Stimulated activated CD4-positive, alpha-beta T cell treated with anti-CD3 and anti-CD28 coated beads, Interleukin-15, amount 100 ng/mL, for 48 hours (primary cell): ENCODE measurements around the gene CTSD.

ENCODE experiments used
- DNase-seq, 2 donors: peaks; one replicate each; pipeline ENCODE4 v3.0.0-alpha.2; 2020; ENCODE audit warnings: low read depth in 2 of 2

CTSD gene

GRCh38 chr11:1782831-1783724, 19.4 kb upstream of the CTSD start:
- no peak for DNase-seq

- no peak for DNase-seq
Measured at GRCh38 chr11:1782031-1782590, 18.4 kb upstream of the CTSD start.

- DNase-seq: no peak
Measured at GRCh38 chr11:1781593-1781975, 17.9 kb upstream of the CTSD start.

- no peak for DNase-seq
Measured at GRCh38 chr11:1780700-1781592, 17.2 kb upstream of the CTSD start.

GRCh38 chr11:1779806-1780699, 16.3 kb upstream of the CTSD start:
- DNase-seq: no peak

- no peak for DNase-seq
Measured at GRCh38 chr11:1779034-1779805, 15.5 kb upstream of the CTSD start.

- no peak for DNase-seq
Measured at GRCh38 chr11:1778141-1778911, 14.6 kb upstream of the CTSD start.

- no peak for DNase-seq
Measured at GRCh38 chr11:1777737-1778136, 14.0 kb upstream of the CTSD start.

GRCh38 chr11:1776944-1777715, 13.4 kb upstream of the CTSD start:
- no peak for DNase-seq

- DNase-seq: no peak
Measured at GRCh38 chr11:1776331-1776851, 12.7 kb upstream of the CTSD start.

- DNase-seq: no peak
Measured at GRCh38 chr11:1774886-1775285, 11.2 kb upstream of the CTSD start.

GRCh38 chr11:1773994-1774550, 10.3 kb upstream of the CTSD start:
- no peak for DNase-seq

- no peak for DNase-seq
Measured at GRCh38 chr11:1773131-1773993, 9.6 kb upstream of the CTSD start.

- DNase-seq: peak; percentile 43 to 50
Measured at GRCh38 chr11:1772270-1773130, 8.8 kb upstream of the CTSD start.

- no peak for DNase-seq
Measured at GRCh38 chr11:1771700-1772099, 8.0 kb upstream of the CTSD start.

- no peak for DNase-seq
Measured at GRCh38 chr11:1771273-1771672, 7.5 kb upstream of the CTSD start.

GRCh38 chr11:1770528-1770927, 6.8 kb upstream of the CTSD start:
- no peak for DNase-seq
